ENCODE results near the gene FXYD2. TPM values are rescaled to one million over a fixed set of nuclear protein-coding genes. Genes with fewer than 3 reads are reported as not detected.

FXYD2 gene
- total and polyA plus RNA-seq, 2 of the 8 experiments (the other 6 are each of a cell fraction or from before 2014, with no cell fraction given): 0.89 to 1.1 TPM

DNA sequence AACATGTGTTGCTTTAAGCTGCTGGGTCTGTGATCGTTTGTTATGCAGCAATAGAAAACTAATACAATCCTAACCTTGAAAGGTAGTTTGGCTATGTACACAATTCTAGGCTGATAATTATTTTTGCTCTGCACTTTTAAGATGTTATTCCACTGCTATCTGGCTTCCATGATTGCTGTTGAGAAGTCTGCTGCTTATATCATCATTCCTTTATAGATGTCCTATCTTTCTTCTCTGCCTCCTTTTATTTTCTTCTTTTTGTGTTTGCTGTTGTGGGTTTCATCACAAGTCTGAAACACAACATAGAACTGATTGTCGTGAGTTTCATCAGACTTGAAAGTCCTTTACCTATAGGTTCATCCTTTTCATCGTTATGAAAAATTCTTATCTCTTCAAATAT is 27.8 kb upstream of the FXYD2 start:
- no peaks in the 10 kb centered on the region for H3K23me2 ChIP-seq (ENCODE audit: low read depth, low read length)
- H4K91ac ChIP-seq (replicated peaks; ENCODE audit: insufficient read length, low read length): no peak overlapping the region
- no peaks in the 10 kb centered on the region for H3K79me1 ChIP-seq (ENCODE audit: low read depth, low read length)
- H2AK5ac ChIP-seq (ENCODE audit: low read depth, low read length): no peak overlapping the region
- no peak overlapping the region for H3K9ac ChIP-seq (replicated peaks in 1 of 4; ENCODE audit: extremely low read depth in 1 of 4, low read depth in 3 of 4, low read length in 3 of 4)
- H2BK12ac ChIP-seq (ENCODE audit: low read depth, low read length): no peak overlapping the region
- no peak overlapping the region for H4K5ac ChIP-seq (ENCODE audit: insufficient read length, low read depth, low read length)
- no peak overlapping the region for H4K8ac ChIP-seq (ENCODE audit: extremely low read depth, insufficient read depth, low read length)
- H2BK20ac ChIP-seq (ENCODE audit: low read length): no peak overlapping the region
- TF ChIP-seq NANOG (IDR thresholded peaks at IDR 0.05; ENCODE audit: insufficient read depth, low read depth, low read length, poor library complexity, severe bottlenecking) (no peak), EZH2 (IDR thresholded peaks at IDR 0.05; ENCODE audit: low read depth, low read length, severe bottlenecking) (no peak), CHD2 (IDR thresholded peaks at IDR 0.05; ENCODE audit: low read length) (no peak), HDAC6 (IDR thresholded peaks at IDR 0.05; ENCODE audit: low read depth, low read length) (no peak), CBX8 (IDR thresholded peaks at IDR 0.05; ENCODE audit: borderline replicate concordance, low read depth, low read length) (no peak), TEAD4 (IDR thresholded peaks at IDR 0.05; ENCODE audit: low read depth, low read length) (no peak), RBBP5 (IDR thresholded peaks at IDR 0.05; ENCODE audit: borderline replicate concordance, low read depth, low read length) (no peak)
- no peak overlapping the region for H2BK5ac ChIP-seq (ENCODE audit: low read depth, low read length)
- no peak overlapping the region for H2BK120ac ChIP-seq (replicated peaks; ENCODE audit: low read depth, low read length)
- no peak for FAIRE-seq
- H3K14ac ChIP-seq (ENCODE audit: insufficient read length): no peak overlapping the region
- H3K79me2 ChIP-seq (ENCODE audit: control insufficient read depth in 1 of 2, insufficient read depth in 2 of 2, low read length in 2 of 2): no peaks in the 10 kb centered on the region
- DNase-seq (ENCODE audit: low read depth in 1 of 2, low spot score in 2 of 2): no peak
- H3K23ac ChIP-seq (ENCODE audit: insufficient read length): no peak overlapping the region
- no peaks in the 10 kb centered on the region; a peak in 1 of 7 replicates for H3K27me3 ChIP-seq (replicated peaks in 1 of 4; ENCODE audit: control insufficient read depth in 3 of 4, extremely low read depth in 1 of 4, insufficient read depth in 3 of 4, low read length in 3 of 4)
- no peak overlapping the region for H3K56ac ChIP-seq (replicated peaks; ENCODE audit: insufficient read length, low read depth, low read length)
- no peak overlapping the region for H3K27ac ChIP-seq (ENCODE audit: low read depth, low read length)
- peaks cover 0 to 3% of the 10 kb centered on the region in 2 experiments; a peak in 1 of 4 replicates for H3K9me3 ChIP-seq (ENCODE audit: insufficient read depth in 2 of 2, low read depth in 1 of 2, low read length in 1 of 2)
- H3K18ac ChIP-seq (ENCODE audit: extremely low read depth, low read length): no peak overlapping the region
- H3K36me3 ChIP-seq (ENCODE audit: control insufficient read depth in 2 of 4, insufficient read depth in 4 of 4, low read length in 3 of 4): no peaks in the 10 kb centered on the region
- POLR2A ChIA-PET (ENCODE audit: partially characterized antibody): no interaction called here
- H3K4me3 ChIP-seq (ENCODE audit: extremely low read depth in 1 of 4, insufficient read depth in 2 of 4, low read depth in 3 of 4, low read length in 4 of 4): no peak overlapping the region
- H3K4ac ChIP-seq (replicated peaks; ENCODE audit: insufficient read length, low read depth, low read length): no peak overlapping the region
- no peak overlapping the region for H2AFZ ChIP-seq (ENCODE audit: low read length)
- H3K4me1 ChIP-seq (replicated peaks in 1 of 4; ENCODE audit: control insufficient read depth in 3 of 4, insufficient read depth in 4 of 4, low read length in 3 of 4): peaks cover 0 to 7% (median 4%) of the 10 kb centered on the region in 4 experiments; a peak in 5 of 7 replicates
- CTCF ChIA-PET (ENCODE audit: partially characterized antibody): interaction anchor here (1.0 to 3.4 kb wide), 5 partner anchors 8 to 278 kb away, joined by 3 to 16 read pairs (median 3); no protein-coding TSS in a partner anchor
- 64% methylated on average over 3 of the region's 3 CpGs; no CpG with 5 or more reads in 1 of the 2 experiments for WGBS, 2 experiments (ENCODE audit: extremely low coverage in 1 of 2, insufficient coverage in 1 of 2, insufficient read length in 1 of 2, insufficient replicate concordance in 2 of 2, low coverage in 1 of 2, low lambda C conversion rate in 2 of 2, missing lambda C conversion rate in 1 of 2)
- no peaks in the 10 kb centered on the region for H4K20me1 ChIP-seq (replicated peaks in 1 of 2; ENCODE audit: control insufficient read depth in 1 of 2, insufficient read depth in 2 of 2, low read length in 2 of 2)
- H3K4me2 ChIP-seq (ENCODE audit: insufficient read depth in 1 of 2, low read depth in 2 of 2, low read length in 2 of 2): no peak overlapping the region
- no peak overlapping the region for H2BK15ac ChIP-seq (ENCODE audit: low read length)
